RWPE1 (cell line): Measurements from ENCODE around the gene ZNF148.

Experiments used
- CTCF ChIA-PET: fragments of 350-600 bp; sonication (Branson Sonifier 250); formaldehyde crosslinking; extraction: SDS; loops from one replicate; lab custom pipeline; 2021; lab: Yijun Ruan, JAX
- POLR2A ChIA-PET: fragments of 400-600 bp; formaldehyde crosslinking; extraction: SDS; loops from one replicate; lab custom pipeline; 2020; ENCODE audit warnings: antibody characterized with exemption; ENCODE audit not compliant: low non-redundant PET; lab: Yijun Ruan, JAX
- DNase-seq: peaks from one replicate; pipeline ENCODE4 v3.0.0; 2012; ENCODE audit warnings: low spot score
- H3K27ac ChIP-seq: fragments of 450-650 bp; 2 replicates; pipeline ENCODE4 v1.5.1; 2017
- CTCF ChIP-seq: fragments of 450-650 bp; conservative IDR thresholded peaks from 2 replicates; pipeline ENCODE4 v1.5.1; 2017; ENCODE audit warnings: low read depth, mild to moderate bottlenecking

The ZNF148 gene

GRCh38 chr3:125353659-125354058 lies 21.5 kb downstream of the ZNF148 start:
- ChIA-PET POLR2A (no interaction called here), CTCF (no interaction called here)
- no peak for DNase-seq
- H3K27ac ChIP-seq = no peak overlapping the region
- TF ChIP-seq CTCF = no peak

- ChIA-PET POLR2A (no interaction called here), CTCF (interaction anchor here (0.7 kb wide), 1 partner anchor 11 kb away, joined by 6 read pairs; no protein-coding TSS in a partner anchor)
- TF ChIP-seq CTCF = no peak
- DNase-seq = no peak
- no peak overlapping the region for H3K27ac ChIP-seq
Measured at GRCh38 chr3:125353128-125353527, 22.0 kb downstream of the ZNF148 start.

- DNase-seq = no peak
- ChIA-PET CTCF (no interaction called here), POLR2A (no interaction called here)
- no peak for TF ChIP-seq CTCF
- H3K27ac ChIP-seq = no peak overlapping the region
Measured at GRCh38 chr3:125351814-125352456, 23.2 kb downstream of the ZNF148 start.

GRCh38 chr3:125351152-125351551 lies 24.0 kb downstream of the ZNF148 start:
- DNase-seq = no peak
- no peak for TF ChIP-seq CTCF
- no peak overlapping the region for H3K27ac ChIP-seq
- CTCF ChIA-PET = no interaction called here
- POLR2A ChIA-PET = no interaction called here

GRCh38 chr3:125350597-125350996 lies 24.5 kb downstream of the ZNF148 start:
- DNase-seq = no peak
- TF ChIP-seq CTCF = no peak
- ChIA-PET POLR2A (no interaction called here), CTCF (no interaction called here)
- H3K27ac ChIP-seq = no peak overlapping the region

GRCh38 chr3:125349556-125350165 lies 25.5 kb downstream of the ZNF148 start:
- ChIA-PET POLR2A (no interaction called here), CTCF (no interaction called here)
- TF ChIP-seq CTCF = no peak
- no peak for DNase-seq
- H3K27ac ChIP-seq = no peak overlapping the region
